ENCODE data around the gene SPSB2. TPM values are rescaled to one million over a fixed set of nuclear protein-coding genes. Genes with fewer than 3 reads are reported as not detected.
"Not testable (repeated sequence)": the region's sequence is repeated elsewhere in the genome, so short reads cannot be mapped to it uniquely, and the experiment has no call there.

Gene SPSB2
- total and polyA plus RNA-seq, 5 experiments from 2014 or later, result 10.1 to 23.3 (median 10.6) TPM

DNA sequence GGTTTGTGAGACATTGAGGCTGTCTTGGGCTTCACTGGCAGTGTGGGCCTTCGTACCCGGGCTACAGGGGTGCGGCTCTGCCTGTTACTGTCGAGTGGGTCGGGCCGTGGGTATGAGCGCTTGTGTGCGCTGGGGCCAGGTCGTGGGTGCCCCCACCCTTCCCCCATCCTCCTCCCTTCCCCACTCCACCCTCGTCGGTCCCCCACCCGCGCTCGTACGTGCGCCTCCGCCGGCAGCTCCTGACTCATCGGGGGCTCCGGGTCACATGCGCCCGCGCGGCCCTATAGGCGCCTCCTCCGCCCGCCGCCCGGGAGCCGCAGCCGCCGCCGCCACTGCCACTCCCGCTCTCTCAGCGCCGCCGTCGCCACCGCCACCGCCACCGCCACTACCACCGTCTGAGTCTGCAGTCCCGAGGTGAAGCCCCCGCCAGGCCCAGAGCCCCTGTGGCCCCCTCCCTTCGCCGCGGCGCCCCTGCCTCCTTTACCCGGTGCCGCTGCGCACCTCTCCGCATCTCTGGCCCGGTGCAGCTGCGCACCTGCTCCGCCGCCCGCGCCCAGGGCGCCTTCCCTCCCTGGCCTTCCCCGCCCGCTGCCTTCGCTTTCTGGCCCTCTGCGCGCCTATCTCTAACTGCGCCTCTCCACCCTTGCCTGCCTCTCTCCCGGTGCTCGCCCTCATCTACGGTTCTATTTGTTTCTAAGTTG lies 41.3 kb upstream of the SPSB2 start, which contains the start of gene ENO2:
TSS of gene ENO2 (plus strand) at position 335 of the 701 bp plus-strand sequence. CDS start 1,253 bp downstream, outside the sequence.
- Mint-ChIP-seq H3K4me3 (peak within 1 kb of the TSS; percentile 91 to 97 (median 94)), H3K36me3 (peaks cover 0 to 25% (median 2%) of the 10 kb centered on the region in 3 donors), H3K27me3 (no peaks in the 10 kb centered on the region), H3K4me1 (peaks cover 16 to 52% (median 27%) of the 10 kb centered on the region in 4 donors), H3K27ac (peak within 1 kb of the TSS; percentile 87 to 98 (median 95)), H3K9me3 (no peaks in the 10 kb centered on the region)
- ATAC-seq (peak; percentile 89 to 92), DNase-seq (peak; percentile 77 to 93 (median 82))
- POLR2A ChIA-PET, result interaction anchor here (0.6 to 6.2 kb wide), 20 partner anchors 9 to 301 kb away, joined by 3 to 43 read pairs (median 6); partner anchors contain the start of genes C12orf57, CDCA3, LRRC23 and RNU7-1

DNA sequence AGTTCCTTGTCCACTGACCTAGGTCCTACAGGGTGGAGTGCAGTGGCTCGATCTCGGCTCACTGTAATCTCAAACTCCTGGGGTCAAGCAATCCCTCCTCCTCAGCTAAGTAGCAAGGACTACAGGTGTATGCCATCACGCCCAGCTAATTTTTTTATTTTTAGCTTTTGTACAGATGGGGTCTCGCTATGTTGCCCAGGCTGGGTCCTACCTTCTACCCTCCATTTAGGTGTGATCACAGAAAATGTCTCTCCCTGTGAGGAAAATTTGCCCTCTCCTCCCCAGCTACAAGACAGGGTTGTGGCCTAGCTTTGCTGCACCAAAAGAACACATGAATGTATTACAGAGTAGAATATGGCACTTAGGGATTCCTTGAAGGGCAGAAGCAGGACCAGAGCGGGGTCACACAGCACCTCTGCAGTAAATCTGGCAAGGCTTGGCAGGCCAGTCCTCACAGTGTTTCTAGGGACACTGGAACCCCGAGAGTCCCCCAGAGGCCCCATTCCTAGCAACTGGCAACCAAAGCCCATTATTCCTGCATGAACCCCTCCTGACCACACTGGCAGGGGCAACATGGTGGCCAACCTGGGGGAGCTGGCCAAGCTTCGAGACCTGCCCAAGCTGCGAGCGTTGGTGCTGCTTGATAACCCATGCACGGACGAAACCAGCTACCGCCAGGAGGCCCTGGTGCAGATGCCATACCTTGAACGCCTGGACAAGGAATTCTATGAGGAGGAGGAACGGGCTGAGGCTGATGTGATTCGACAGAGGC lies 39.2 kb upstream of the SPSB2 start:
- H3K4me3 Mint-ChIP-seq, result peak overlapping the region in 8 of 10 donors; percentile 14 to 95 (median 63)
- ATAC-seq (no peak), DNase-seq (no peak)
- peaks cover 0 to 11% (median 0%) of the 10 kb centered on the region in 3 donors for H3K36me3 Mint-ChIP-seq
- H3K9me3 Mint-ChIP-seq, result no peaks in the 10 kb centered on the region
- no peaks in the 10 kb centered on the region for H3K27me3 Mint-ChIP-seq
- POLR2A ChIA-PET, result interaction anchor here (0.7 to 6.2 kb wide), 10 partner anchors 8 to 61 kb away, joined by 3 to 43 read pairs (median 17); partner anchors contain the start of genes C12orf57, CDCA3, LRRC23 and RNU7-1
- peaks cover 16 to 50% (median 27%) of the 10 kb centered on the region in 4 donors for H3K4me1 Mint-ChIP-seq
- H3K27ac Mint-ChIP-seq, result peak overlapping the region in 7 of 10 donors; percentile 43 to 98 (median 90)

GRCh38 chr12:6909421-6910145 lies 36.5 kb upstream of the SPSB2 start:
- ATAC-seq, result no peak
- Mint-ChIP-seq H3K4me1 (peaks cover 7 to 22% (median 11%) of the 10 kb centered on the region in 4 donors), H3K4me3 (peak overlapping the region in 1 of 10 donors; percentile 4), H3K27ac (peak overlapping the region in 1 of 10 donors; percentile 25), H3K36me3 (no peaks in the 10 kb centered on the region), H3K9me3 (no peaks in the 10 kb centered on the region), H3K27me3 (no peaks in the 10 kb centered on the region)
- POLR2A ChIA-PET, result interaction anchor here (0.9 to 1.9 kb wide), 3 partner anchors 14 to 18 kb away, joined by 5 to 7 read pairs (median 5); no protein-coding TSS in a partner anchor
- no peak for DNase-seq

DNA sequence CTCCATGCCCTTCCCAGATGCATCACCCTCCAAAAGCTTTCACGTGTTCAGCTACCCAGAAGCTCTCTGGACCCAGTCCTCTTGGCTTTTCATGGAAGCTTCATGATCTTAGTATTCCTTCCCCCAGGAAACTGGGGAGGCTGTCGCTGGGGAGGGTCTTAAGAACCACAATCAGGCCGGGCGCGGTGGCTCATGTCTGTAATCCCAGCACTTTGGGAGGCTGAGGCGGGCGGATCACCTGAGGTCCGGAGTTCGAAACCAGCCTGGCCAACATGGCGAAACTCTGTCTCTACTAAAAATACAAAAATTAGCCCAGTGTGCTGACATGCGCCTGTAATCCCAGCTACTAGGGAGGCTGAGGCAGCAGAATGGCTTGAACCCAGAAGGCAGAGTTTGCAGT lies 35.0 kb upstream of the SPSB2 start:
- not testable (repeated sequence) for ATAC-seq, DNase-seq, H3K27me3 Mint-ChIP-seq, H3K4me3 Mint-ChIP-seq, H3K9me3 Mint-ChIP-seq, H3K36me3 Mint-ChIP-seq, H3K4me1 Mint-ChIP-seq
- peak overlapping the region in 3 of 10 donors; percentile 7 to 86 (median 71) for H3K27ac Mint-ChIP-seq
- POLR2A ChIA-PET, result interaction anchor here (0.6 to 1.8 kb wide), 7 partner anchors 9 to 63 kb away, joined by 3 to 5 read pairs (median 4); no protein-coding TSS in a partner anchor

- H3K36me3 Mint-ChIP-seq, result no peaks in the 10 kb centered on the region
These were observed 32.4 kb upstream of the SPSB2 start for GRCh38 chr12:6905414-6906040.

DNA sequence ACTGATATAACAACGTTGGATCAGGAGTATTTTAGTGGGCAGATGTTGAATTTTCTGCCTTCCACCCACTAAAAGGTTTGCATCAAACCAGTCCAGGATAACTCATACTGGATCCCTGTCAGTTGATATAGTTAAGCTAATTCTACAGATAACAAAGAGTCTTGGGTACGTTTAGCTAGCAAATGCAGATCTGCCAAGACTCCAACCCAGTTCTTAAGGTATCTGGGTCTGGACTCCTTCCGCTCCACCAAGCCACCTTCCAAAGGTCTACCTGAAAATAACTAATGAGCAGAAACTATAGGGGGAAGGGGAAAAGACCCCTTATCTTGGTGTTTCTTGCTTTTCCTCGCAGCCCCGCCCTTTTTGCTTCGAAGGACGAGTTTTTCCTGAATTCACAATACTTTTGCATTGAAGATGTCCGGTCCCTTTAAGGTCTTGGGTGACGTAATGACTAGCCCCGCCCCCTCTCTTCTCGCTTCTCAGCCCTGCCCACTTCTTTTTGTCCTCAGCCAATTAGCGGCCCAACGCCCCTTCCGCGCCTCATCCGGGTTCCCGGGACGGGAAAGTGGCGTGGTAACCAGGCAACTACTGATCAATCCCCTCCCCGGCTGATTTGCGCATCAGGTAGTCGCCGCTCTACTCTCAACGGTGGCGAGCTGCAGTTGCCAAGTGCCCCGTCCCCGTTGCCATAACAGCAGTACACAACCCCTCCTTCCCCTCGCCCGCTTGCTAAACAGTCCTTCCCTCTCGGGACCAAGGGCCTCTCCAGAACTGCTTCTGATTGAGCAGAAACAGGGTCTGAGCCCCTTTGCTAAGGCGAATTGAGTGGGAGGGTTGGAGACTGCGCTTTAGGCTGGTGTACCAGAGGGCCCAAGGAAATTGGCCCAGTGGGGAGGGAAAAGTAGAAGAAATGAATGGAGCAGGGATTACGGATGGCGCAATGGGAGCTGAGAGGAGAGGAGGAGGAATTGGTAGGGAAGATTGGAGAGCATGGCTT lies 31.5 kb upstream of the SPSB2 start, which contains the start of gene LRRC23:
TSS of gene LRRC23 (plus strand) at position 543 of the 997 bp plus-strand sequence. CDS start 812 bp downstream, outside the sequence.
- no peaks in the 10 kb centered on the region for H3K36me3 Mint-ChIP-seq
- H3K27ac Mint-ChIP-seq, result no peak within 1 kb of the TSS
- H3K4me1 Mint-ChIP-seq, result peaks cover under 1 to 5% (median 4%) of the 10 kb centered on the region in 4 donors
- peak within 1 kb of the TSS in 2 of 10 donors; percentile 9 to 45 for H3K4me3 Mint-ChIP-seq
- H3K9me3 Mint-ChIP-seq, result no peaks in the 10 kb centered on the region
- ATAC-seq (peak; percentile 93 to 94), DNase-seq (peak; percentile 89 to 99 (median 97))
- POLR2A ChIA-PET, result interaction anchor here (0.7 to 4.7 kb wide), 10 partner anchors 10 to 203 kb away, joined by 3 to 43 read pairs (median 5); partner anchors contain the start of genes ENO2, RNU7-1, SPSB2 and TPI1
- no peaks in the 10 kb centered on the region for H3K27me3 Mint-ChIP-seq

More at GRCh38 chr12:6905414-6906040, 32.4 kb upstream of the SPSB2 start:
- Mint-ChIP-seq H3K9me3 (no peaks in the 10 kb centered on the region), H3K4me3 (no peak overlapping the region), H3K4me1 (peaks cover 0 to 5% (median 1%) of the 10 kb centered on the region in 4 donors), H3K27ac (no peak overlapping the region), H3K27me3 (no peaks in the 10 kb centered on the region)
- ATAC-seq (no peak), DNase-seq (no peak)
- POLR2A ChIA-PET, result interaction anchor here (0.7 to 4.7 kb wide), 10 partner anchors 9 to 202 kb away, joined by 3 to 43 read pairs (median 4); partner anchors contain the start of genes ENO2, RNU7-1, SPSB2 and TPI1

GRCh38 chr12:6903722-6904121 lies 30.6 kb upstream of the SPSB2 start:
- Mint-ChIP-seq H3K4me1 (peaks cover 0 to 9% (median 5%) of the 10 kb centered on the region in 4 donors), H3K27ac (no peak overlapping the region), H3K36me3 (no peaks in the 10 kb centered on the region), H3K27me3 (no peaks in the 10 kb centered on the region), H3K4me3 (peak overlapping the region in 2 of 10 donors; percentile 9 to 45), H3K9me3 (no peaks in the 10 kb centered on the region)
- no peak for ATAC-seq
- POLR2A ChIA-PET, result interaction anchor here (0.9 to 4.7 kb wide), 5 partner anchors 11 to 39 kb away, joined by 5 to 43 read pairs (median 9); partner anchors contain the start of genes ENO2, RNU7-1 and SPSB2
- no peak for DNase-seq

DNA sequence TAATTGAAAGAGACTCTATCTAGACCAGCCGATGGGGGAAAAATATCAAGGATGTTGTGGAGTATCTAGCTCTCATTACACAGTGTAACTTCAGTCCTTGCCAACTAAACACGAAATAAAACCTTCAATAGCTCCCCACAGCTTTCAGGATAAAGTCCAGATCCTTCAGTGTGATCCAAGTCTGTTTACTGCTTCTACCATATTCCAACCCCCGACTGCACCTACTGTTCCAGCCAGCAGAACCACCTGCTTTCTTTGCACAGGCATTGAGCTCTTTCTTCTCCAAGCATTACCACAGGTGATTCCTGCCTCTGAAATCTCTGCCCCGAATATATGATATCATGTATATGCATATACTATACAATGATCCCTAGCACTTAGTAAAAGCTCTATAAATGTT lies 29.3 kb upstream of the SPSB2 start:
- Mint-ChIP-seq H3K4me3 (no peak overlapping the region), H3K27me3 (no peaks in the 10 kb centered on the region), H3K27ac (peak overlapping the region in 1 of 10 donors; percentile 5), H3K4me1 (peaks cover 0 to 9% (median 5%) of the 10 kb centered on the region in 4 donors), H3K36me3 (no peaks in the 10 kb centered on the region), H3K9me3 (no peaks in the 10 kb centered on the region)
- no peak for ATAC-seq
- POLR2A ChIA-PET, result interaction anchor here (0.6 to 4.7 kb wide), 6 partner anchors 10 to 85 kb away, joined by 3 to 43 read pairs (median 4); partner anchors contain the start of genes ENO2 and SPSB2
- no peak for DNase-seq

GRCh38 chr12:6899837-6900519 lies 26.9 kb upstream of the SPSB2 start:
- Mint-ChIP-seq H3K27me3 (no peaks in the 10 kb centered on the region), H3K27ac (peak overlapping the region in 1 of 10 donors; percentile 3), H3K4me3 (no peak overlapping the region), H3K36me3 (no peaks in the 10 kb centered on the region), H3K4me1 (peaks cover 0 to 9% (median 5%) of the 10 kb centered on the region in 4 donors), H3K9me3 (no peaks in the 10 kb centered on the region)
- DNase-seq (no peak), ATAC-seq (no peak)
- POLR2A ChIA-PET, result no interaction called here

DNA sequence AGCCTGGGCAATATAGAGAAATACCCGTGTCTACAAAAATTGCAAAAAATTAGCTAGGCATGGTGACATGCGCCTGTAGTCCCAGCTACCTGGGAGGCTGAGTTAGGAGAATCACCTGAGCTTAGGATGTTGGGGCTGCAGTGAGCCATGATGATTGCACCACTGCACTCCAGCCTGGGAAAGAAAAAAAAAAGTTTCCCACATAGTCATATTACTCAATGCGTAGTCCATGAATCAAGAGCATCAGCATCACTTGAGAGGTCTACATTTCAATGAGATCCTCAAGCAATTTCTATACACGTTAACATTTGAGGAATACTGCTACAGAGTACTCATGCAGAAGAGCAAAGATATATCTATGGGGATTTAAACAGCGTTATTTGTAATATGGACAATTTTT lies 26.3 kb upstream of the SPSB2 start:
- no peaks in the 10 kb centered on the region for H3K36me3 Mint-ChIP-seq
- DNase-seq (no peak), ATAC-seq (no peak)
- POLR2A ChIA-PET, result no interaction called here
- peaks cover 0 to 9% (median 5%) of the 10 kb centered on the region in 4 donors for H3K4me1 Mint-ChIP-seq
- no peak overlapping the region for H3K4me3 Mint-ChIP-seq
- H3K27ac Mint-ChIP-seq, result no peak overlapping the region
- no peaks in the 10 kb centered on the region for H3K27me3 Mint-ChIP-seq
- no peaks in the 10 kb centered on the region for H3K9me3 Mint-ChIP-seq
